MM.1S (cell line): ENCODE results near the gene MAS1L.

Source experiments
- DNase-seq: peaks from one replicate; pipeline ENCODE4 v3.0.0-alpha.2; 2015
- H2AFZ ChIP-seq: fragments of 300-600 bp; sonication (generic); 2 replicates; pipeline ENCODE4 v1.6.0; 2016; ENCODE audit warnings: antibody characterized with exemption, low read length
- H3F3A ChIP-seq: fragments of 300-600 bp; sonication (generic); 2 replicates; pipeline ENCODE4 v1.6.1; 2016; ENCODE audit warnings: mild to moderate bottlenecking, antibody characterized with exemption, low read length, moderate library complexity, mixed read lengths; ENCODE audit not compliant: insufficient read depth
- H3K27ac ChIP-seq: fragments of 300-600 bp; sonication (generic); 2 replicates; pipeline ENCODE4 v1.5.1; 2016; ENCODE audit warnings: mild to moderate bottlenecking, low read length
- H3K27me3 ChIP-seq: fragments of 300-600 bp; sonication (generic); replicated peaks from 2 replicates; pipeline ENCODE4 v1.6.0; 2016; ENCODE audit warnings: low read length; ENCODE audit not compliant: insufficient read depth
- H3K36me3 ChIP-seq: fragments of 300-600 bp; sonication (generic); replicated peaks from 2 replicates; pipeline ENCODE4 v1.6.1; 2016; ENCODE audit warnings: mild to moderate bottlenecking, low read length, mixed read lengths; ENCODE audit not compliant: insufficient read depth
- H3K4me1 ChIP-seq: fragments of 300-600 bp; sonication (generic); 2 replicates; pipeline ENCODE4 v1.6.1; 2016; ENCODE audit warnings: low read length, mixed read lengths
- H3K4me2 ChIP-seq: fragments of 300-600 bp; sonication (generic); 2 replicates; pipeline ENCODE4 v1.6.0; 2016; ENCODE audit warnings: low read depth, low read length
- H3K4me3 ChIP-seq: fragments of 300-600 bp; sonication (generic); 2 replicates; pipeline ENCODE4 v1.5.1; 2016; ENCODE audit warnings: low read length, mixed read lengths
- H3K79me2 ChIP-seq: fragments of 300-600 bp; sonication (generic); 2 replicates; pipeline ENCODE4 v1.6.1; 2016; ENCODE audit warnings: mixed run types, low read length, mixed read lengths
- H3K9ac ChIP-seq: fragments of 300-600 bp; sonication (generic); 2 replicates; pipeline ENCODE4 v1.6.1; 2016; ENCODE audit warnings: low read length, mixed read lengths
- H3K9me2 ChIP-seq: fragments of 300-600 bp; sonication (generic); replicated peaks from 2 replicates; pipeline ENCODE4 v1.6.1; 2016; ENCODE audit warnings: mild to moderate bottlenecking, low read length, mixed read lengths; ENCODE audit not compliant: insufficient read depth
- H3K9me3 ChIP-seq: fragments of 300-600 bp; sonication (generic); replicated peaks from 2 replicates; pipeline ENCODE4 v1.6.1; 2016; ENCODE audit warnings: mild to moderate bottlenecking, low read length, mixed read lengths; ENCODE audit not compliant: insufficient read depth
- H4K20me1 ChIP-seq: fragments of 300-600 bp; sonication (generic); 2 replicates; pipeline ENCODE4 v1.6.1; 2016; ENCODE audit warnings: mild to moderate bottlenecking, low read length, moderate library complexity, mixed read lengths; ENCODE audit not compliant: insufficient read depth
- CTCF ChIP-seq: fragments of 300-600 bp; sonication (generic); IDR thresholded peaks from 2 replicates; pipeline ENCODE4 v1.5.1; 2016; ENCODE audit warnings: antibody characterized with exemption, low read length, mixed read lengths
- EZH2 ChIP-seq: fragments of 300-600 bp; sonication (generic); optimal IDR thresholded peaks from 2 replicates; pipeline ENCODE3; 2017; ENCODE audit warnings: low read depth, mild to moderate bottlenecking, antibody characterized with exemption, low read length, mixed read lengths
- EZH2phosphoT487 ChIP-seq: fragments of 300-600 bp; sonication (generic); IDR thresholded peaks from 2 replicates; pipeline ENCODE4 v1.6.1; 2018; ENCODE audit warnings: antibody characterized with exemption, low read length

Gene MAS1L

GRCh38 chr6:29500594-29500993 lies 12.8 kb upstream of the MAS1L start:
- no peaks in the 10 kb centered on the region for H3F3A ChIP-seq
- H3K79me2 ChIP-seq = no peaks in the 10 kb centered on the region
- H3K9me3 ChIP-seq = no peaks in the 10 kb centered on the region
- no peaks in the 10 kb centered on the region for H3K27me3 ChIP-seq
- H4K20me1 ChIP-seq = no peaks in the 10 kb centered on the region
- no peaks in the 10 kb centered on the region for H3K4me1 ChIP-seq
- H3K9me2 ChIP-seq = no peaks in the 10 kb centered on the region
- no peaks in the 10 kb centered on the region for H3K36me3 ChIP-seq
- no peak for TF ChIP-seq EZH2phosphoT487
- TF ChIP-seq EZH2 = no peak
- TF ChIP-seq CTCF = no peak
- no peak overlapping the region for H3K27ac ChIP-seq
- DNase-seq = no peak
- no peak overlapping the region for H3K4me2 ChIP-seq
- H2AFZ ChIP-seq = no peak overlapping the region
- H3K9ac ChIP-seq = no peak overlapping the region
- H3K4me3 ChIP-seq = no peak overlapping the region

- no peaks in the 10 kb centered on the region for H3K79me2 ChIP-seq
- no peak for DNase-seq
- no peak overlapping the region for H3K4me2 ChIP-seq
These were observed 11.9 kb upstream of the MAS1L start for GRCh38 chr6:29499704-29500103.

GRCh38 chr6:29496961-29497360 lies 9.2 kb upstream of the MAS1L start:
- DNase-seq = no peak
- no peaks in the 10 kb centered on the region for H3K79me2 ChIP-seq
- no peak overlapping the region for H3K9ac ChIP-seq
- H3K27ac ChIP-seq = no peak overlapping the region
- H3F3A ChIP-seq = no peaks in the 10 kb centered on the region
- H3K4me3 ChIP-seq = no peak overlapping the region
- H3K9me2 ChIP-seq = no peaks in the 10 kb centered on the region
- no peak overlapping the region for H2AFZ ChIP-seq
- H3K36me3 ChIP-seq = no peaks in the 10 kb centered on the region
- H3K4me1 ChIP-seq = no peaks in the 10 kb centered on the region
- no peaks in the 10 kb centered on the region for H4K20me1 ChIP-seq
- H3K27me3 ChIP-seq = no peaks in the 10 kb centered on the region
- TF ChIP-seq EZH2 (no peak), EZH2phosphoT487 (no peak)
- H3K9me3 ChIP-seq = no peaks in the 10 kb centered on the region
- no peak overlapping the region for H3K4me2 ChIP-seq

More at GRCh38 chr6:29499704-29500103, 11.9 kb upstream of the MAS1L start:
- no peaks in the 10 kb centered on the region for H3K27me3 ChIP-seq
- H2AFZ ChIP-seq = no peak overlapping the region
- H3K27ac ChIP-seq = no peak overlapping the region
- no peaks in the 10 kb centered on the region for H3K36me3 ChIP-seq
- H4K20me1 ChIP-seq = no peaks in the 10 kb centered on the region
- no peaks in the 10 kb centered on the region for H3F3A ChIP-seq
- H3K4me3 ChIP-seq = no peak overlapping the region
- no peaks in the 10 kb centered on the region for H3K9me3 ChIP-seq
- H3K9ac ChIP-seq = no peak overlapping the region
- TF ChIP-seq EZH2 = no peak
- TF ChIP-seq EZH2phosphoT487 = no peak
- no peak for TF ChIP-seq CTCF
- H3K9me2 ChIP-seq = no peaks in the 10 kb centered on the region
- no peaks in the 10 kb centered on the region for H3K4me1 ChIP-seq

GRCh38 chr6:29495571-29495970 lies 7.8 kb upstream of the MAS1L start:
- Histone ChIP-seq H2AFZ (no peak overlapping the region), H3K36me3 (no peaks in the 10 kb centered on the region), H3F3A (no peaks in the 10 kb centered on the region), H4K20me1 (no peaks in the 10 kb centered on the region), H3K9me3 (no peaks in the 10 kb centered on the region), H3K27me3 (no peaks in the 10 kb centered on the region), H3K79me2 (no peaks in the 10 kb centered on the region), H3K4me1 (no peaks in the 10 kb centered on the region), H3K4me2 (no peak overlapping the region), H3K4me3 (no peak overlapping the region), H3K27ac (no peak overlapping the region), H3K9me2 (no peaks in the 10 kb centered on the region), H3K9ac (no peak overlapping the region)
- DNase-seq = no peak
- TF ChIP-seq EZH2phosphoT487 = no peak
